ENCODE measurements around the gene INAFM1.

Gene INAFM1

GRCh38 chr19:47274071-47274890 lies at the start of gene INAFM1:
Gene INAFM1 (plus strand): TSS chr19:47274885. CDS start chr19:47274920, 35 bp downstream.
- peak; percentile 96 for DNase-seq

GRCh38 chr19:47225746-47226425 lies 48.8 kb upstream of the INAFM1 start:
- peak; percentile 90 for DNase-seq

GRCh38 chr19:47226426-47227351 lies 48.0 kb upstream of the INAFM1 start:
- DNase-seq: peak; percentile 84

- peak; percentile 74 for DNase-seq
Observed at GRCh38 chr19:47227352-47228167, 47.1 kb upstream of the INAFM1 start.

GRCh38 chr19:47228168-47228936 lies 46.3 kb upstream of the INAFM1 start:
- DNase-seq: peak; percentile 56

- DNase-seq: peak; percentile 66
Observed at GRCh38 chr19:47228937-47229675, 45.6 kb upstream of the INAFM1 start.

GRCh38 chr19:47229676-47230053 lies 45.0 kb upstream of the INAFM1 start:
- DNase-seq: no peak

GRCh38 chr19:47230054-47230920 lies 44.4 kb upstream of the INAFM1 start:
- peak; percentile 82 for DNase-seq

GRCh38 chr19:47230921-47231214 lies 43.8 kb upstream of the INAFM1 start, which contains the start of gene BBC3:
Gene BBC3 (minus strand): TSS chr19:47231199. CDS start chr19:47228431, 2,768 bp downstream.
- DNase-seq: no peak

GRCh38 chr19:47231215-47232054 lies 43.2 kb upstream of the INAFM1 start:
- peak; percentile 95 for DNase-seq

GRCh38 chr19:47232422-47233211 lies 42.1 kb upstream of the INAFM1 start:
- DNase-seq: no peak

GRCh38 chr19:47236072-47236675 lies 38.5 kb upstream of the INAFM1 start:
- no peak for DNase-seq

- no peak for DNase-seq
Observed at GRCh38 chr19:47239152-47239551, 35.5 kb upstream of the INAFM1 start.

GRCh38 chr19:47239610-47240296 lies 34.9 kb upstream of the INAFM1 start:
- DNase-seq: peak; percentile 80

GRCh38 chr19:47240556-47240955 lies 34.1 kb upstream of the INAFM1 start:
- DNase-seq: no peak

GRCh38 chr19:47240996-47241918 lies 33.4 kb upstream of the INAFM1 start:
- peak; percentile 92 for DNase-seq

Data from CD4-positive, alpha-beta T cell treated with Interleukin-15 for 1 hour (primary cell).